Measurements from ENCODE around the gene KRTAP4-5.
"Not testable (repeated sequence)": the region's sequence is repeated elsewhere in the genome, so short reads cannot be mapped to it uniquely, and the experiment has no call there.

GRCh38 chr17:41119696-41120690, 29.6 kb downstream of the KRTAP4-5 start:
- TF ChIP-seq CTCF (IDR thresholded peaks at IDR 0.05; ENCODE audit: insufficient read depth, low read depth, low read length); EZH2 (IDR thresholded peaks at IDR 0.05; ENCODE audit: insufficient read depth, low read length): not testable (repeated sequence)
